Measurements from ENCODE around the gene ANXA2. TPM values are rescaled to one million over a fixed set of nuclear protein-coding genes. Genes with fewer than 3 reads are reported as not detected.

ANXA2 gene
- total RNA-seq, 4 donors from 2014 or later: 907 to 1,545 (median 1,123) TPM

- ATAC-seq (ENCODE audit: low FRiP score) (no peak), DNase-seq (ENCODE audit: low spot score) (no peak)
- no peak for TF ChIP-seq CTCF (IDR thresholded peaks at IDR 0.05)
Measured at GRCh38 chr15:60352525-60352924, 45.3 kb downstream of the ANXA2 start.

DNA sequence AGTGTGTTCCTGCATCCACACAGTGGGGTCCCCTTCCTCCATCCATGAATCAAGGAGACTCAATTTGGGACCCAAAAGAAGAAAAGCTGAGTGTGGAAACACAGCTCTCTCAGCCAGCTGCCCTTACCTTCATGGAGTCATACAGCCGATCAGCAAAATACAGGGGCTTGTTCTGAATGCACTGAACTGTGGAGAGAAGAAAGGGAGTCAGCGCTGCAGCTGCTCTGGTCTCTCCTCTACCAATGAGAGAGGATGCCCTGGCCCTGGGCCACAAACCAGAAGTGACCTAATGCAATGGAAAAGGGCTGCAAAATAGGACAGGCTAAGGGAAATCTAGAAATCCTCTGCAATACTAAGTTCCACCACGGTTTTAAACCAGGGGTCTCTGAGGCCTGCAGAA is 46.7 kb downstream of the ANXA2 start:
- DNase-seq (ENCODE audit: low spot score) (no peak), ATAC-seq (ENCODE audit: low FRiP score) (no peak)
- no peak for TF ChIP-seq CTCF (IDR thresholded peaks at IDR 0.05)

GRCh38 chr15:60350108-60350507 is 47.7 kb downstream of the ANXA2 start:
- no peak for ATAC-seq (ENCODE audit: low FRiP score)
- no peak for DNase-seq (ENCODE audit: low spot score)
- TF ChIP-seq CTCF (IDR thresholded peaks at IDR 0.05): no peak

DNA sequence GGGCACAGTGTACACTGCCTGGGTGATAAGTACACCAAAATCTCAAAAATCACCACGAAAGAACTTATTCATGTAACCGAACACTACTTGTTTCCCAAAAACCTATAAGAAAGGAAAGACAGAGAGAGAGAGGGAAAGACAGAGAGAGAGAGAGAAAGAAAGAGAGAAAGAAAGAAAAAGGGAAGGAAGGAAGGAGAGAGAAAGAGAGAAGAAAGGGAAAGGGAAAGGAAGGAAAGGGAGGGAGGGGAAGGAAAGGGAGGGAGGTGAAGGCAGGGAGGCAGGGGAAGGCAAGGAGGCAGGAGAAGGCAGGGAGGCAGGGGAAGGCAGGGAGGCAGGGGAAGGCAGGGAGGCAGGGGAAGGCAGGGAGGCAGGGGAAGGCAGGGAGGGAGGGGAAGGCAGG is 48.2 kb downstream of the ANXA2 start:
- no peak for DNase-seq (ENCODE audit: low spot score)

DNA sequence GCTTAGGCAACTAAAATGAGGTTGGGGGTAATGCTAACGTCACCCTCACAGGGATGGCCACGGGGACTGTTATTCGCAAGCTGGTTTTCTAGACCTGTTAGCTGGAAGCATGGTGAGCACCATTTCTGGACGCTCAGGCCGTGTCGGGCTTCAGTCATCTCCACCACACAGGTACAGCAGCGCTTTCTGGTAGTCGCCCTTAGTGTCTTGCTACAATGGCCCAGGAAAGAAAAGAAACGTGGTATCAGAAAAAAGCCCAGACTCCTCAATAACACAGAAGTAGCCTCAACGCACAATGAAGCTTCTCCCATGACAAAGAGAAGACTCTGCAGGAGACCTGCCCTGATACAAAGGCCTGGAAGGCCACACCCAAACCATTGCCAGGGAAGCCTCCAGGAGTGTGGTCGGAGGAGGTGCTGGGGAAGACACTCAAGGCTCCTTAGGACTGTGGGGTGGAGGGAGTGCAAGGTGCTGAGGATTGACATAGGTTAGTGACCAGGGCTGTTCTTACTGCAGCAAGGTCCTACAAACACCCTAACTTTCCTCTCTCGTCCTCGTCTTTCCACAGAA is 50.2 kb downstream of the ANXA2 start:
- no peak for TF ChIP-seq CTCF (IDR thresholded peaks at IDR 0.05)
- DNase-seq (ENCODE audit: low spot score) (no peak), ATAC-seq (ENCODE audit: low FRiP score) (no peak)

More for the DNA sequence above, 48.2 kb downstream of the ANXA2 start:
- no peak for ATAC-seq (ENCODE audit: low FRiP score)
- no peak for TF ChIP-seq CTCF (IDR thresholded peaks at IDR 0.05)

DNA sequence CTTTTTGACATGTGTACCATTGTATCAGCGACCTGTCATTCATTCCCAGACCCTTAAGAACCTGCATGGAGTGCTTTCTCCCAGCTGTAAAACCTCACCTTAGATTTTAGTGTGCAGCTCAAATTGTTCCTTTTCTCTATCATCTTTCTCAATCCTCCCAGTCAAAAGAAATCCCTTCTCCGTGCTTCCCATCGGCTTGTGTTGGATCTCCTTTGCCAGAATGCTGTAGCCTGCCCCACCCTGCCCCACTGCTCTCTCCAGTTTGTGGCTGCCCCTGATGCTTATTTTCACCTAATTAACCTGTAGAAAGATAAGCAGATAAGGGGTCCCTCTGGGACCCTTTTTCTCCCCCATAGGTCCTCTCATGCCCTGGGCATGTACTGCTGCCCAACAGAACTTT is 51.1 kb downstream of the ANXA2 start:
- ATAC-seq (ENCODE audit: low FRiP score): no peak
- DNase-seq (ENCODE audit: low spot score): no peak
- no peak for TF ChIP-seq CTCF (IDR thresholded peaks at IDR 0.05)

GRCh38 chr15:60346077-60346476 is 51.7 kb downstream of the ANXA2 start:
- ATAC-seq (ENCODE audit: low FRiP score): no peak
- no peak for TF ChIP-seq CTCF (IDR thresholded peaks at IDR 0.05)
- DNase-seq (ENCODE audit: low spot score): no peak

All from omental fat pad (tissue), 4 donors.